GM18520 (cell line): ENCODE results near the gene EHMT1.
"Not testable (repeated sequence)": the region's sequence is repeated elsewhere in the genome, so short reads cannot be mapped to it uniquely, and the experiment has no call there.

Experiments
- ATAC-seq: cut with Tn5 transposase; IDR thresholded peaks from one replicate; pipeline ENCODE4 v1.9.1; 2021; ENCODE audit not compliant: unreplicated experiment

The EHMT1 gene

GRCh38 chr9:137838576-137838975 is 219.8 kb downstream of the EHMT1 start:
- ATAC-seq: no peak

- no peak for ATAC-seq
These were observed 224.6 kb downstream of the EHMT1 start for GRCh38 chr9:137843355-137843754.

- no peak for ATAC-seq
These were observed 232.9 kb downstream of the EHMT1 start for GRCh38 chr9:137851516-137852267.

GRCh38 chr9:137853392-137853995 is 234.7 kb downstream of the EHMT1 start:
- no peak for ATAC-seq

GRCh38 chr9:137860361-137860760 is 241.6 kb downstream of the EHMT1 start:
- no peak for ATAC-seq

- no peak for ATAC-seq
These were observed 246.9 kb downstream of the EHMT1 start for GRCh38 chr9:137865581-137866145.

GRCh38 chr9:137866226-137867141 is 247.7 kb downstream of the EHMT1 start:
- no peak for ATAC-seq

GRCh38 chr9:137870432-137870831 is 251.6 kb downstream of the EHMT1 start:
- ATAC-seq: no peak

- no peak for ATAC-seq
These were observed 253.5 kb downstream of the EHMT1 start for GRCh38 chr9:137872296-137872695.

GRCh38 chr9:137873408-137873807 is 254.6 kb downstream of the EHMT1 start:
- ATAC-seq: no peak

GRCh38 chr9:137873858-137874362 is 255.1 kb downstream of the EHMT1 start:
- no peak for ATAC-seq

- no peak for ATAC-seq
These were observed 256.5 kb downstream of the EHMT1 start for GRCh38 chr9:137875354-137875753.

- no peak for ATAC-seq
These were observed 257.0 kb downstream of the EHMT1 start for GRCh38 chr9:137875846-137876245.

GRCh38 chr9:137876269-137876668 is 257.5 kb downstream of the EHMT1 start:
- ATAC-seq: no peak

- no peak for ATAC-seq
These were observed 258.1 kb downstream of the EHMT1 start for GRCh38 chr9:137876781-137877386.

GRCh38 chr9:137877506-137878122 is 258.8 kb downstream of the EHMT1 start, which contains the start of gene CACNA1B:
Gene CACNA1B (plus strand): TSS chr9:137877782. CDS start chr9:137877934, 152 bp downstream.
- not testable (repeated sequence) for ATAC-seq

GRCh38 chr9:137878146-137878941 is 259.5 kb downstream of the EHMT1 start:
- ATAC-seq: no peak

GRCh38 chr9:137879052-137879451 is 260.2 kb downstream of the EHMT1 start:
- no peak for ATAC-seq

- ATAC-seq: no peak
These were observed 260.9 kb downstream of the EHMT1 start for GRCh38 chr9:137879566-137880150.
